Activated CD4-positive, CD25-positive, alpha-beta regulatory T cell treated with anti-CD3 and anti-CD28 coated beads, Interleukin-2, amount 50 U/mL, for 16 hours (primary cell): ENCODE data around the gene SIGLEC6.

Experiments
- DNase-seq: peaks from one replicate; pipeline ENCODE4 v3.0.0-alpha.2; 2020; ENCODE audit warnings: low read depth, low spot score

The SIGLEC6 gene

DNA sequence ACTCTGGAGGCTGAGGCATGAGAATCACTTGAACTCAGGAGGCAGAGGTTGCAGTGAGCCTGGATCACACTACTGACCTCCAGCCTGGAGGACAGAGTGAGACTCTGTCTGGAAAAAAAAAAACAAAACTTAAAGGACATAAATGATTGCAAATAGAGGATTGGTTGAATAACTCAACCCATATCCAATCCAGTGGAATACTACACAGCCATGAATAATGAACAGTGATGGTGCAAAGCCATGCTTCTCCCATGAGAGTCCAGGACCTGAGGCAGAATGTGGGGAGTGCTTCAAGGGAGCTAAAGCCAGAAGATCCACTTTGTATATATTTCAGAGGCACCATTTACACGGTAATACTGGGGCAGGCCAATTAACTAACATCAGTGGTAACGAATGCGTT lies 55.3 kb downstream of the SIGLEC6 start:
- DNase-seq: no peak

DNA sequence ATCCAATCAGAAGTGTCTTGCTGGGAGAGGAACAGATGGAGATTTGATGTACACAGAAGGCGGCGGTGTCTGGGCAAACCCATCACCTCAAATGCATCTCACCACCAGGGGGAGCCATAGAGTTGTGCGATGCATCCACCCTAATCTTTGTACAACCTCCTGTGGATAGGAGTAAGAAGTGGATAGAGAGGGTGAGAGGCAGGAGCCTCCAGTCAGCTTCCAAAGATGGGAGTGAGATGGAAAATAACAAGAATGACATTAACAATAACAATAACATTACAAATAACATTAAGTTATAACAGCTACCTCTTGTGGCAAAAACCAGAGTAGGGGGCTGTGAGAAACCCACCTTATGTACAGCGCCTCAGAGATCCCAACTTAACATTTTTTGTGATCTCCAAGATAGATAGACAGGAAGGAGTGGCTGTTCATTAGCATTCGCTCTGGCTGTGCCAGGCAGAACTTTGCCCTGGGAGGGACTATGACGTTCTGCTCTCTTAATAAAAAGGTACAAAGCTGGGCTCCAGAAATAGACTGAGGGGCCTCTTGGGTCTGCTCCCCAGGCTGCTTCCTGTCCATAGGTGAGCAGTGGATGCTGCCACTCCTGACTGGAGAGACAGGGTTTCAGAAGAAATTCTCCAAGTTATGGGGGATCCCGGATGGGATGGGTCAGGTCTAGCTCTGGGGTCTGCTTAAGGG lies 58.3 kb downstream of the SIGLEC6 start:
- peak; percentile 71 for DNase-seq

GRCh38 chr19:51472607-51473006 lies 58.9 kb downstream of the SIGLEC6 start:
- no peak for DNase-seq

- no peak for DNase-seq
These were observed 59.9 kb downstream of the SIGLEC6 start for GRCh38 chr19:51471527-51471926.

- no peak for DNase-seq
These were observed 60.5 kb downstream of the SIGLEC6 start for GRCh38 chr19:51470966-51471365.

DNA sequence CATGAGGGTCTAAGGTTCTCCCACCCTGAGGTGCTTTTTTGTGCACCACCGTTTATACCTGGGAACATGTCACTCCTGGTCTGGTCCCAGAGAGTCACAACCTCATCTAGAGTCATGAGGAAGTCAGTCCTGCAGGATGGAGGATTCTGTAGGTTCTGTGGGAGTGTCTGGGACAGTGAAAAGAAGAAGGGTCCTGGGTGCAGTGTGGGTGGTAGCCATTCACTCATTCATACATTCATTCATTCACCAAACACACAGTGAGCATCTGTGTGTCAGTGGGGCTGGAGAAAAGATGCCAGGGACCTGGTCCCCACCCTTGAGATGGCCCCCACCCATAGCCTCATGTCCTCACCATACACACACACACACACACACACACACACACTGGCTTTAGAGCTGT lies 61.8 kb downstream of the SIGLEC6 start:
- DNase-seq: no peak

DNA sequence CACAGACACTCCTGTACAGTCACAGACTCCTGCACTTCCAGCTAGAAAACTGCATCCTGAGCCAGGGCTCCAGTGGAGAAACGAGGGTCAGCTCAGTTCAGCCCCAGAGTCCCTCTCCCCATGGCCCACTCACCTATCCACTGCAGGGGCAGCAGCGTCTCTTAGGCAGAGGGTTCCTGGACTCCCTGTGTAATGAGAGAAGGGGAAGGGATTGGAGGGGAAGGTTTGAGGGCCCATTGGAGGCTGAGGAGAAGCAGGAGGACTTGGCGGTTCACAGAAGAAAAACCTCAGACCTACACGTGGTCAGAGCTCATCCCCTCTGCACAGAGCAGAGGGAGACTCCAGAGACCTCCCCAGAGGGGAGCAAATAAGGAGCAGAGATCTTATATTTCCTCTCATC lies 62.3 kb downstream of the SIGLEC6 start:
- no peak for DNase-seq

DNA sequence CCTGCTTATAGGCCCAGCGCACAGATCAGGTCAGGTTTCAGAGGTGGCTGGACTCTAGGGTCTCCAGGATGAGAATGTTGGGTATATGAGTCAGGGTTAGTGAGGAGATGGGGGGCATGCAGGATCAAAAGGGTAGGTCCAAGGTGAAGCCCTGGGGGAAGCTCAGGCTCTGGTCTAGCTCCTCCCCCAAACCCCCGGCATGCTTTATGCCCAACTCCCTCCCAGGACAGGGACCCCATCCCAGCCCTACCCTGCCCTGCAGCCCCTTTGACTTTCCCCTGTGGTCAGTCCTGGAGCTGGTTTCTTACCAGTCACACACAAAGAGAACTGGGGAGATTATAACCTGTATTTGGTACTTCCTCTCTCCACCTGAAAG lies 62.9 kb downstream of the SIGLEC6 start:
- no peak for DNase-seq

GRCh38 chr19:51467864-51468544 lies 63.5 kb downstream of the SIGLEC6 start:
- no peak for DNase-seq
